GM10248 (cell line): ENCODE data around the gene ABAT.
"Not testable (repeated sequence)": the region's sequence is repeated elsewhere in the genome, so short reads cannot be mapped to it uniquely, and the experiment has no call there.

Experiments
- CTCF ChIA-PET: fragments of 300-600 bp; sonication (Branson Sonifier 250); formaldehyde crosslinking; extraction: SDS; loops from one replicate; lab custom pipeline; 2021; ENCODE audit warnings: antibody characterized with exemption; lab: Yijun Ruan, JAX
- POLR2A ChIA-PET: fragments of 350-650 bp; sonication (Branson Sonifier 250); formaldehyde crosslinking; extraction: SDS; loops from one replicate; lab custom pipeline; 2020; ENCODE audit warnings: antibody characterized with exemption; lab: Yijun Ruan, JAX
- DNase-seq: peaks from one replicate; pipeline ENCODE4 v3.0.0; 2012; ENCODE audit errors: extremely low spot score
- TF ChIP-seq, protein P1 (sequence below): IDR thresholded peaks from 2 replicates; pipeline ENCODE4 v1.5.1; 2012; ENCODE audit warnings: mild to moderate bottlenecking, low read depth; ENCODE audit errors: extremely low read depth, missing control alignments, control extremely low read depth

The ABAT gene

DNA sequence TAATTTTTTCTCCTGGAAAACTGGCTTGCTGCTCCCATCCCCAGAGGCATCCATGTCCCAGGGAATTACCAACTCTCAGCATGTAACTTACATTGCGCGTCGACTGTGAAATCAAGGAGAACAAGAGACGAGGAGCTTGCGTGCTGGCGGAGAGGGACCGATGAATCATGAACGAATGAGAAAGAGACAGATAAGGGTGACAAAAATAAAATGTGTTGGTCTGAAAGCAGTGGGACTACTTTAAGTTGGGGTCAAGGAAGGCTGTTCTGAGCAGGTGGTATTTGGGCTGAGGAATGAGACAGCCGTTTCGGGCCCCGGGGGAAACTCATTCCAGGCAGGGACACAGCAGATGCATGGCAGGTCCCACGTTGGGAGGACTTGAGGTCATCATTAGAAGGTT, 22.5 kb downstream of the ABAT start:
- ChIA-PET CTCF (no interaction called here), POLR2A (no interaction called here)
- no peak for DNase-seq
- TF ChIP-seq, protein P1, sequence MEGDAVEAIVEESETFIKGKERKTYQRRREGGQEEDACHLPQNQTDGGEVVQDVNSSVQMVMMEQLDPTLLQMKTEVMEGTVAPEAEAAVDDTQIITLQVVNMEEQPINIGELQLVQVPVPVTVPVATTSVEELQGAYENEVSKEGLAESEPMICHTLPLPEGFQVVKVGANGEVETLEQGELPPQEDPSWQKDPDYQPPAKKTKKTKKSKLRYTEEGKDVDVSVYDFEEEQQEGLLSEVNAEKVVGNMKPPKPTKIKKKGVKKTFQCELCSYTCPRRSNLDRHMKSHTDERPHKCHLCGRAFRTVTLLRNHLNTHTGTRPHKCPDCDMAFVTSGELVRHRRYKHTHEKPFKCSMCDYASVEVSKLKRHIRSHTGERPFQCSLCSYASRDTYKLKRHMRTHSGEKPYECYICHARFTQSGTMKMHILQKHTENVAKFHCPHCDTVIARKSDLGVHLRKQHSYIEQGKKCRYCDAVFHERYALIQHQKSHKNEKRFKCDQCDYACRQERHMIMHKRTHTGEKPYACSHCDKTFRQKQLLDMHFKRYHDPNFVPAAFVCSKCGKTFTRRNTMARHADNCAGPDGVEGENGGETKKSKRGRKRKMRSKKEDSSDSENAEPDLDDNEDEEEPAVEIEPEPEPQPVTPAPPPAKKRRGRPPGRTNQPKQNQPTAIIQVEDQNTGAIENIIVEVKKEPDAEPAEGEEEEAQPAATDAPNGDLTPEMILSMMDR: no peak

DNA sequence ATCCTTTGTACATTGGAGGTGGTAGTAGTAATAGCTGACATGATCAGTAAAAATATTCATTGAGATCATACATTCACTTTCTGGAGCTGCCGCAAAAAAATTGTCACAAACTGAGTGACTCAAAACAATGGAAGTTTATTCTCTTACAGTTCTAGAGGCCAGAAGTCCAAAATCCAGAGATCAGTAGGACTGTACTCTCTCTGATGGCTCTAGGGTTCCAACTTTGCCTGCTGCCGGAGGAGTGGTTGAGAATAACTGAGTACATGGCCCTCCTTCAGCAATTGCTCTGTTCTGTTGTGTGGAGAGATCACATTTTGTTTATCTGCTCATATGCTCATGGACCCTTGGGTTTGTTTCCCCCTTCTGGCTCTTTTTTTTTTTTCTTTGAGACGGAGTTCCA, 23.5 kb downstream of the ABAT start:
- CTCF ChIA-PET: interaction anchor here (1.4 kb wide), 1 partner anchor 181 kb away, joined by 3 read pairs; no protein-coding TSS in a partner anchor
- POLR2A ChIA-PET: no interaction called here
- TF ChIP-seq, protein P1: no peak
- DNase-seq: no peak

DNA sequence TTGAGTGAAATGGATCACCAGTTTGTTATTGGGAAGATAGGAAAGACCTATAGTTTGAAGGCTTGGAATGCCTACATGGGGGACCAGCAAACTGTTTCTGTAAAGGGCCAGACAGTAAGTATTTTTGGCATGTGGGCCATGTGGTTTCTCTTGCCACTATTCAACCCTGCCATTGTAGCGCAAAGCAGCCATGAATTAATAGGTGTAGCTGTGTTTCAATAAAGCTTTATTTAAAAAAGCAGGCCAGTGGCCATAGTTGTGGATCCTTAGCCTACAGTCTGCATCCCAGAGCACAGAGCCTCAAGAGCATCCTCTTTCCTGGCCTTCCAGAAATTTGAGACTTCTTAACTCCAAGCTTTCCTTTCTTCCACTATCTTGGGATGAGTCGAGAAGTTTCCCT, 29.3 kb downstream of the ABAT start:
- no peak for DNase-seq
- ChIA-PET CTCF (interaction anchor here (1.3 kb wide), 1 partner anchor 14 kb away, joined by 3 read pairs; no protein-coding TSS in a partner anchor), POLR2A (no interaction called here)
- TF ChIP-seq, protein P1: no peak

DNA sequence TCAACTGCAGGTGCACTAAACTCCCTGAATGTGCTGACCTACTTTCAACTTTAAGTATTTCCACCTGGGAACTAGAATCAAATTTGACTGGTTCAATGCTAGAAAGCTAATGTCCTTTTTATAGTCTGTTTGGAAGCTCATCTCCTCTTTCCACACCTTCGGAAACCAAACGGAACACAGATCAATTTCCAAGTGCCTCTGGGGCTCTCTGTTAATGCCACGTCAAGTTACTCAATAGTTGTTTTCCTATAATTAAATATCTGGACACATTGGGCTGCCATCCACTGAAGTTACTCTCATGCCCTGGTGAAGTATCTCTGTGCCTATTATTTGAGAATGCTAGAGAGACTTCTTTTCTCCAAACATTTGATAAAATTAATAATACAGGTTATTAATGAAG, 29.7 kb downstream of the ABAT start:
- TF ChIP-seq, protein P1: no peak
- no peak for DNase-seq
- ChIA-PET CTCF (interaction anchor here (1.3 kb wide), 1 partner anchor 14 kb away, joined by 3 read pairs; no protein-coding TSS in a partner anchor), POLR2A (no interaction called here)

DNA sequence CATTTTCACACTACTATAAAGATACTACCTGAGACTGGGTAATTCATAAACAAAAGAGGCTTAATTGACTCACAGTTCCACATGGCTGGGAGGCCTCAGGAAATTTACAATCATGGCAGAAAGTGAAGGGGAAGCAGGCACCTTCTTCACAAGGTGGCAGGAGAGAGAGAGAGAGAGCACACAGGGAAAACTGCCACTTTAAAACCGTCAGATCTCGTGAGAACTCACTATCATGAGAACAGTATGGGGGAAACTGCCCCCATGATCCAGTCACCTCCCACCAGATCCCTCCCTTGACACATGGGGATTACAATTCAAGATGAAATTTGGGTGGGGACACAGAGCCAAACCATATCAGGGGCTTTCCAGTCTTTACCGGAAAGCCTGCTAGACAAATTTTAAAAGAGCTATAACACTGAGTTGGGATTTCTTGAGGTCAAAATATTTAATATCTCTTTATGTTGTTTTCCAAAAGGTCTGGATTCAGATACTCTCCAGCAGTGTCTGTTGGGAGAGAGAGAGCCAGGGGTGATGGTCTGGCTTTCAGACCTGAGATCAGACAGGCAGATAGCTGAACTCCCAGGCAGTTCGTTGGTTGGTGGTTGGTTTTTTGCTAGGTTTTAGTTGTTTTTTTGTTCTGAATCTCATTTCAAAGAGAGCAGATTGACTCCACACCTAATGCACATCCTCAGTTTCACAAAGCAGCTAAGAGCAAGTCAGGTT, 30.8 kb downstream of the ABAT start:
- CTCF ChIA-PET: interaction anchor here (1.5 kb wide), 1 partner anchor 44 kb away, joined by 5 read pairs; no protein-coding TSS in a partner anchor
- POLR2A ChIA-PET: not testable (repeated sequence)

DNA sequence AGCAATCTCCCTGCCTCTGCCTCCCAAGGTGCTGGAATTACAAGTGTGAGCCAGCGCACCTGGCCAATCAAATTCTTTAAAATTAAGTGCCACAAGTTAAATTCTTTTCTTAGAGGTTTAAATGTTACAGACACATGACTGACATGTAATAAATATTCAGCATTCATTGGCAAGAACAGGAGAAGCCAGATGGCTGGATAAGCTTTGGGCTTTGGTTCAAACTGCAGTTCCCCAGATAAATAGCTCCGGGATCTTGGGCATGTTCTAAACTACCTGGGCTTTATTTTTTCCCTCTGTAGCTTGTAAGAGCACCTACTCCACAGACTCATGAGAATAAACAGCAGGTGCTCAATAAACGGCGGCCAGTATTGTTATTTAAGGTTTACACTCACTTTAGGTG, 34.1 kb downstream of the ABAT start:
- TF ChIP-seq, protein P1: no peak
- no peak for DNase-seq
- CTCF ChIA-PET: interaction anchor here (0.9 to 1.3 kb wide), 3 partner anchors 14 to 45 kb away, joined by 3 to 4 read pairs (median 3); no protein-coding TSS in a partner anchor
- POLR2A ChIA-PET: no interaction called here

More for the DNA sequence above, 30.8 kb downstream of the ABAT start:
- not testable (repeated sequence) for DNase-seq
